NCI-H1105 treated with DMSO at 0.1 percent for 48 hours (cell line): ENCODE data around the gene BPTF.
A peak's percentile ranks its signal among the peaks of the same experiment; 100 is the strongest.
"Not testable (repeated sequence)": the region's sequence is repeated elsewhere in the genome, so short reads cannot be mapped to it uniquely, and the experiment has no call there.

ENCODE experiments used
- DNase-seq: peaks from one replicate; lab custom pipeline; 2025; lab: John Stamatoyannopoulos, UW

BPTF gene

GRCh38 chr17:67834634-67835033, 9.3 kb downstream of the BPTF start:
- DNase-seq: no peak

DNA sequence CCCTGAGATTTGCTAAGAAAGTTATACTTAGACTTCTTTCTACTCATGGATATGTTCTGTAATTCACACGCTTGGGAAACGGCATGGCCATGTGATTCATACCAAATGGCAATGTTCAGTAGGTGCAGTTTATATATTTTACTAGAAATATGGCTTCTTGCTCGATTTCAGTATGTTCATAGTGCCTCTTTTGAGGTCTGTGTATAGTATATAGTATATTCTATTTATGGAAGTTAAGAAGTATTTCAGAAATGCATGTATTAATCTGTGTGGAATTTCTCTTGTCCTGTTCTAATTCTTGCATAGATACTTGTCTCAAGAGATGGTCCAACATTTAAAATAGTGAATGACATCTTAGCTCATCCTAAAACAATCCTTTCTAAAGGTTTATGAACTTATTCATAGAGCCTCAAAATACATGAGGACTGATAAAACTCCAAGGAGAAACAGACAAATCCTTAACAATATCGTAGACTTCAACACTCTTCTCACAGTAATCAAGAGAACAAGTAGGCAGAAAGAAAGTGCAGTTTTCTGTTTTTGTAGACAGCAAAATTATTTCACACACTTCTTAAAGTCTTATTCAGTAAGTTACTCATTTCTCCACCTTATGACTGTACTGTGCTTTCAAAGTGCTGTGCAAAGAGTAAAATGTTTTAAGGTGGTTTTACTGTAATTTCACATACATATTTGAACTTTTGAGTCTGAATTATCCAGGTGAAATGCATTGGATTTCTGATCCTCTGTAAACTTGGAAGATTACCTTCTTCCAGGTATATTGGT, 11.1 kb downstream of the BPTF start:
- no peak for DNase-seq

- no peak for DNase-seq
These were observed 12.7 kb downstream of the BPTF start for GRCh38 chr17:67837965-67838364.

DNA sequence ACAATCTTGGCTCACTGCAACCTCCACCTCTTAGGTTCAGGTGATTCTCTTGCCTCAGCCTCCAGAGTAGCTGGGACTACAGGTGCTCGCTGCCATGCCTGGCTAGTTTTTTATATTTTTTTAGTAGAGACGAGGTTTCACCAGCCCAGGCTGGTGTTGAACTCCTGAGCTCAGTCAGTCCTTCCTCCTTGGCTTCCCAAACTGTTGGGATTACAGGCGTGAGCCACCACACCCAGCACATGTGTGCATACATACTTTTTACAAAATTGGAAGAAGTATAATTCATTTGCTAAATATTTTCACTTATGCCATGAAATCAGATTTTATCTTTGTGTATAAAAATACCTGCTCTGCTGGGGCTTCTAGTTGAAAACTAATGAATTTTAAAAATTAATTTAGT, 13.2 kb downstream of the BPTF start:
- no peak for DNase-seq

DNA sequence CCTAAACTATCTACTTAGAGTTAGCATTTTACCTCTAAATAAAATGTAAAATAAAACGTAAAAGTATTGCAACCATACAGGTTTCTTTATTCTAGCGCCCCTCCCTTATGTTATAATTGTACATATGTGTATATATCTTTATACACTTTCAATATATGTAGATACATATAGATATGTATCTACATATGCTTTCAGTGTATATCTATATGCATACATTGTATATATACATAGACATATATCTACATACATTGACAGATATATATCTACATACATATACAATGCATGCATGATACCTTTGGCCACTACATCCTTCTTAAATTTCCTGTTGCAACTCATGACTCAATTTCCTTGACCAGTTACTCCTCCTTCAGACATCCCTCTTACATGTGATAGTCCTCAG, 16.7 kb downstream of the BPTF start:
- DNase-seq: no peak

GRCh38 chr17:67842648-67843047, 17.3 kb downstream of the BPTF start:
- DNase-seq: no peak

- no peak for DNase-seq
These were observed 20.1 kb downstream of the BPTF start for GRCh38 chr17:67845374-67845773.

GRCh38 chr17:67848189-67848588, 22.9 kb downstream of the BPTF start:
- DNase-seq: not testable (repeated sequence)

DNA sequence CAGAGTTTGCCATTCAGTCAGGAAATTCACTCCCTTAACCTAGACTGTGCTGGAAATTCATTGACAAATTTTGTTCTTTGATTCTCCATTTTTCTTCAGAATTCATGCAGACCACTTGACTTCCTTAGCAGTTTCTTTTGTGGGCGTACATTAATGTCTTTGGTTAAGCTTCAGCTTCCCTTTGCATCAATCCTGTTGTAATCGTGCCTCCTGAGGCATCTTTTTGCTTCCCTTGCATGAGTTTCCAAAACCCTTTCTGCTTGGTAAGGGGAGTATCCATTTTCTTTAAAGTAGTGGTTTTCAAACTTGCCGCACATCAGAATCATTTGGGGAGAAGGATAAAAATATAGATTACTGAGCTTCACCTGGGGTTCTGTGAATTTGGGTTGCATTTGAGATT, 23.5 kb downstream of the BPTF start:
- DNase-seq: not testable (repeated sequence)

GRCh38 chr17:67850991-67851631, 25.8 kb downstream of the BPTF start:
- DNase-seq: no peak

- DNase-seq: no peak
These were observed 28.4 kb downstream of the BPTF start for GRCh38 chr17:67853703-67854102.

DNA sequence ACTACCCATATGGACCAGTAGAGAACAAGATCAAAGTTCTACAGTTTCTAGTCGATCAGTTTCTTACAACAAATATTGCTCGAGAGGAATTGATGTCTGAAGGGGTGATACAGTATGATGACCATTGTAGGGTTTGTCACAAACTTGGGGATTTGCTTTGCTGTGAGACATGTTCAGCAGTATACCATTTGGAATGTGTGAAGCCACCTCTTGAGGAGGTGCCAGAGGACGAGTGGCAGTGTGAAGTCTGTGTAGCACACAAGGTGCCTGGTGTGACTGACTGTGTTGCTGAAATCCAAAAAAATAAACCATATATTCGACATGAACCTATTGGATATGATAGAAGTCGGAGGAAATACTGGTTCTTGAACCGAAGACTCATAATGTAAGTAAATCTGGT, 29.1 kb downstream of the BPTF start:
- no peak for DNase-seq

DNA sequence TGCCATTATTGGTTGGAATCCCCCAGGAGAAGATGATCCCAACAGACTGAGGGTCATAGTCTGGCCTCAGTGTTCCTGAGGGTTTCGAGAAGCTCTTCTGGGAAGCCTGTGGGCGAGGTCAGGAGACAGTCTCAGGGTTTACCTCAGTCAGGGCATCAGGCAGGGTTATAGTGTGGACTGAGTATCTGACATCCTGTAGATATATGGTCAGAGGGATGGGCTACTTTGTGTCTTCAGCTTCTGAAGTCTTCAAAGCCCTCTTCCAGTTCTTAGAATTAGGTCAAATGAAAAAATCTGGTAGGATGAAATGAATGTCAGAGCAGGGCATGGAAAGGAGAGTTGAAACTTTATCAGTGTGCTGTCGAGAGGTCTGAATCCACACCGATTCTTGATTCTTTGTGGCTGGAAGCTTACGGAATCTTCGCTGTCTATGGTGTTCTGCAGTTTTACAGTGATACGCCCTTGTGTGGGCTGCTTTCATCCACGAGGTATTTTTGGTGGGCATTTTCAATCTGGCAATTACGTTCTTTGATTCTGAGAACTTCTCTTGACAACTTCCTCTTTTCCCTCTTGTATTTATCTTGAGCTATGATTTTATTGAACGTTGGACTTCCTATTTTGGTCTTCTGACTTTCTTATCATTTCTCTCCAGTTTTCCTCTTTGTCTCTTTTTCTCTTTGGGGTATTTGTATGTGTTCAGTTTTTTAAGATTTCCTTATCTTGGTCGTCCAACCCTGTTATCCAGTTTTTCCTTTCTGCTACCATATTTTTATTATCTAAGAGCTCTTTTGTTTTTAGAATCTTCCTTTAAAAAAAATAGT, 30.4 kb downstream of the BPTF start:
- no peak for DNase-seq

DNA sequence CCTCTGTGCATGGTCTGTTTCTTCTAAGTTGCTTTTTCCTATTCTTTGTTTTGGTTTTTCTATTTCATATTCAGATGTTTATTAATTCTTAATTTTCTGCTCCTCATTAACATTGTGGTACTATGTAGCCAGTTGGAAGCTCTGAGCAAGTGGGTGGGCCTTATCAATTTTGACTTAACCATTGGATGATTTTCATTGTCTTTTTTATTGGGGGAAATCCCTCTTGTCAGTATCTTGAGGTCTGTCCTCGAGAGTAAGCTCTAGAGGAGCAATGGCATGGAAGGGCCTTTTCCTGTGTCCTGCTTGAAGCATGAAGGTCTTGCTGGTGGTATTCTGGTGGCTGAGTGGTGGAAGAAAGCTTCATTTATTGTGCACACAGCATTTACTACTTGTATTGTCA, 31.1 kb downstream of the BPTF start:
- DNase-seq: not testable (repeated sequence)

GRCh38 chr17:67862614-67863217, 37.4 kb downstream of the BPTF start:
- no peak for DNase-seq

- DNase-seq: no peak
These were observed 38.4 kb downstream of the BPTF start for GRCh38 chr17:67863624-67864247.

GRCh38 chr17:67865438-67865837, 40.1 kb downstream of the BPTF start:
- DNase-seq: no peak

- no peak for DNase-seq
These were observed 42.3 kb downstream of the BPTF start for GRCh38 chr17:67867591-67867990.

- no peak for DNase-seq
These were observed 42.9 kb downstream of the BPTF start for GRCh38 chr17:67868176-67868575.

DNA sequence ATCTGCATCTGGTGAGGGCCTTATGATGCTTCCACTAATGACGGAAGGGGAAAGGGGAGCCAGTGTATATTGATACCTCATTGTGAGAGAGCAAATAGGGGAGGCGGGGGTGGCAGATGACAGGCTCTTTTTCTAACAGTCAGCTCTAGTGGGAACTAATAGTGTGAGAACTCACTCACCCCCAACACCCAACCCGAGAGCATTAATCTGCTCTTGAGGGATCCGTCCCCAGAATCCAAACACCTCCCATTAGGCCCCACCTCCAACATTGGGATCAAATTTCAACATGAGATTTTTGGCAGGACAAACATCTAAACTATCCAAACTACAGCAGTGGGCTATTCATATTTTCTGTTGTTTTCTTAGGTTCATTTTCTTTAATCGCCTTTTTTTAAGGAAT, 54.4 kb downstream of the BPTF start:
- DNase-seq: peak; percentile 6

- DNase-seq: no peak
These were observed 55.8 kb downstream of the BPTF start for GRCh38 chr17:67881083-67881482.

DNA sequence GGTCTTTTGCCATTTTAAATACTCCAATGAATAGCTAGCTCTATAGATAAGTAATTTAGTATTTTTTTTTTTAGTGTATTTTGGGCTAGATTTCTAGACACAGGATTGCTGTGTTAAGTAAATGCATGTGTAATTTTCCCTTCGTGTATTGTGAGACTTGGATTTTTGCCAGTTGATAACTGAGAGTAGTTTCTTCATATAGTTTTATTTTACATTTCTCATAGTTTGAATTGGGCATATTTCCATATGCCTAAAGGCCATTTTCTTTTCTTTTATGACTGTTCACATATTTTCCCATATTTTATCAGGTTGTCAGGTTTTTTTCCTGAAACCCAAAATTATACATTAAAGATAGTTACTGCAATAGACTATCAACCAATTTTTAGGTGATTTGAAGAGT, 59.4 kb downstream of the BPTF start:
- no peak for DNase-seq
